Astrocyte of the cerebellum (primary cell): ENCODE data around the gene ATG9B.

ENCODE experiments used
- DNase-seq: peaks from one replicate; pipeline ENCODE4 v3.0.0-alpha.2; 2011; ENCODE audit warnings: low read depth
- H3K4me3 ChIP-seq: 2 replicates; pipeline ENCODE4 v1.5.1; 2011; ENCODE audit warnings: mild to moderate bottlenecking, low read depth, low read length, moderate library complexity
- CTCF ChIP-seq: IDR thresholded peaks from 2 replicates; pipeline ENCODE4 v1.5.1; 2012; ENCODE audit warnings: low read length, low read depth, moderate library complexity, mild to moderate bottlenecking; ENCODE audit errors: missing control alignments
- in situ Hi-C: cut with HindIII; loops from 2 replicates; pipeline ENCODE4 v1.10.0; 2017; ENCODE audit warnings: low sequenced_read_pairs

ATG9B gene

GRCh38 chr7:151007469-151007898 is 16.8 kb downstream of the ATG9B start:
- in situ Hi-C loops = no loop called here
- DNase-seq = no peak
- H3K4me3 ChIP-seq = no peak overlapping the region
- no peak for TF ChIP-seq CTCF

- no peak for TF ChIP-seq CTCF
- in situ Hi-C loops = no loop called here
- H3K4me3 ChIP-seq = no peak overlapping the region
- DNase-seq = no peak
Measured at GRCh38 chr7:151006590-151007300, 17.5 kb downstream of the ATG9B start.

GRCh38 chr7:151005566-151005965 is 18.7 kb downstream of the ATG9B start:
- no peak overlapping the region for H3K4me3 ChIP-seq
- DNase-seq = no peak
- no peak for TF ChIP-seq CTCF
- in situ Hi-C loops = no loop called here

GRCh38 chr7:151003572-151003971 is 20.7 kb downstream of the ATG9B start:
- no peak overlapping the region for H3K4me3 ChIP-seq
- in situ Hi-C loops = no loop called here
- DNase-seq = no peak
- no peak for TF ChIP-seq CTCF

- in situ Hi-C loops = no loop called here
- DNase-seq = no peak
- H3K4me3 ChIP-seq = no peak overlapping the region
- TF ChIP-seq CTCF = no peak
Measured at GRCh38 chr7:151001546-151001945, 22.7 kb downstream of the ATG9B start.

- no peak for TF ChIP-seq CTCF
- in situ Hi-C loops = no loop called here
Measured at GRCh38 chr7:151000897-151001495, 23.3 kb downstream of the ATG9B start.

More at GRCh38 chr7:151000897-151001495, 23.3 kb downstream of the ATG9B start:
- DNase-seq = no peak
- H3K4me3 ChIP-seq = no peak overlapping the region
